Endometrial microvascular endothelial cells (primary cell): ENCODE data around the gene TET3. TPM values are rescaled to one million over a fixed set of nuclear protein-coding genes. Genes with fewer than 3 reads are reported as not detected.

Experiments used
- in situ Hi-C: cut with HindIII; loops from 2 replicates; pipeline ENCODE4 v1.10.0; 2017; ENCODE audit warnings: low sequenced_read_pairs, low pct_unique_long_range_greater_than_20kb; ENCODE audit errors: inconsistent ontology term
- total RNA-seq: library from RNA; depleted of rRNA; stranded (reverse); fragments of >200 nt; gene quantifications from one replicate; pipeline ENCODE4 v1.2.3, GENCODE V29; 2015; ENCODE audit errors: inconsistent ontology term

Gene TET3
- total RNA-seq, 1 donor from 2014 or later = 3.3 TPM

DNA sequence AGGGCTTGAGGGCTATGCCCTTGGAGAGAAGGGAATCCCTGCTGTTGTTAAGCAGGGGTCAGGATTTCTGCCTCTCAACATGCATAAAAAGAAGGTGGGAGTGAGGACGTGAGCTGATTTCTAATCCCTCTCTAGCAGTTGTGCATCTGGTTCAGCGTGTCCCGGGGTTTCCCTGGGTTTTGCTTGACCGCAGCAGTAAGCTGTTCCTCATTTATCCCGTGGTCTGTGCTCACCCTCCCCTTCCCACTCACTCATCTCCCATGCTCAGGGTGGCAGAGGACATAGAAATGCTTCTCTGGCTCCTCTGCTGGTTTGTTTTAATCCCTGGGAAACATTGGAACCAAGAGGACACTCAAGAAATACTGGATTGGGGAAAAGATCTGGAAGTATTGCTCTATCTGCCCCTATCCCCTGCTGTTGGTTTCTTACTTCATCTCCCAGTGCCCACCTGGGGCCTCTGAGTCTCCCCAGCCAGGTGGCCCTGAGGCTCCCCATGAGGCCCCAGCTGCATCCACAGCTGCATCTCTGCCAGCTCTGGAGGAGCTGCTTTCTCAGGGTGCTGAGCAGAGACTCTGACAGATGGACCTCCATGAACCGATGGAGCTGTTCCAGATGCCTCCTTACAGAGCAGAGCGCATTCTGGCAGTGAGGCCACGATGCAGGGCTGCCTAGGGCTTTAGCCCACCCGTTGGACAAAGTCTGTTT lies 36.1 kb downstream of the TET3 start:
- in situ Hi-C loops = no loop called here

- in situ Hi-C loops = no loop called here
Observed at GRCh38 chr2:74021407-74021755, 36.7 kb downstream of the TET3 start.

DNA sequence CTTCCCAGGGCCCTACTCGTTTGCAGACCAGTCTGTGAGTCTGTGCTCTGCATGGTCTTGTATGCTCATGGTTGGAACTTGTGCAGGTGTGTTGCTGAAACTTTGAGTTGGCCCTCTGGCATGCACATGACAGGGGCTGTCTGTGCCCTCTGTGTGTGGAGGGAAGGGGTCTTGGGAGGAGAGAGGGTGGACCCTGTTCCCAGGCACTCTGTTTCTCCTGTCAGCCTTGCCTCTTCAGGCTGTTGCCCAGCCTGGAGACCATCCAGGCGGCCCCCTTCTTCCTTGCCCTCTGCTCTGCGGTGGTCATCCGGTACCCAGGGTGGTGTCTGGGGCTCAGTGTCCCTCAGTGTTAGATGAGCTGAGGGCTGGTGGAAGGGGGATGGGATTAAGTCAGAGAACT lies 39.5 kb downstream of the TET3 start:
- in situ Hi-C loops = no loop called here

GRCh38 chr2:74025971-74026612 lies 41.4 kb downstream of the TET3 start:
- in situ Hi-C loops = no loop called here

- in situ Hi-C loops = no loop called here
Observed at GRCh38 chr2:74026687-74027241, 42.1 kb downstream of the TET3 start.

DNA sequence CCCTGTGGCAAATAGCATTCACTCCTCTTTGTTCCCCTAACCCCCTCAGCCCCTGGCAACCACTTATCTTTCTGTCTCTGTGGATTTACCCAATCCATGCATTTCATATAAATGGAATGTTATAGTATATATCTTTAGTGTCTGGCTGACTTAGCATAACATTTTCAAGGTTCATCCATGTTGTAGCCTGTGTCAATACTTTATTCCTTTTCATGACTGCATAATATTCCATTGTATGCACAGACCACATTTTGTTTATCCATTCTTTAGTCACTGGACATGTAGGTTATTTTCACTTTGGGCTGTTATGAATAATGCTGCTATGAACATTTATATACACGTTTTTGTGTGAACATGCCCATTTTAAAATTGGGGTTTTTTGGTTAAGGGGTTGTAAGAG lies 42.8 kb downstream of the TET3 start:
- in situ Hi-C loops = no loop called here

- in situ Hi-C loops = no loop called here
Observed at GRCh38 chr2:74028290-74028689, 43.6 kb downstream of the TET3 start.

DNA sequence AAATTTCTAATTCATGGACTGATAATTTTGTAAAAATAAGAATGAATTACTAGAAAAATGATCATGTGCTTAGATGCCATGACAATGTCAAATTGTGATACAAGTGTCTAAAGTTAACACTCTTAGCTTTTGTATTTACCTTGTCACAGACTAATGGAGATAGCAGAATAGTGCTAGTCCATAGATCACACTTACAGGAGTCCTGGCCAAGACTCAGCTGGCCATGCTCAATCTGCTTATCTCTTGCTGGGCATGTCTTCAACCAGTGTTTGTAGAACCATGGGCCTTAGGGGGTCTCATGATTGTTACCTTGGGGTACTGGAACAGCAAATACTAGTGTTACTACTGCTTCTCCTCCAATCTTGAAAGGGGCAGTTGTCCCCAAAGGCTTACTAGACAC lies 44.0 kb downstream of the TET3 start:
- in situ Hi-C loops = no loop called here

DNA sequence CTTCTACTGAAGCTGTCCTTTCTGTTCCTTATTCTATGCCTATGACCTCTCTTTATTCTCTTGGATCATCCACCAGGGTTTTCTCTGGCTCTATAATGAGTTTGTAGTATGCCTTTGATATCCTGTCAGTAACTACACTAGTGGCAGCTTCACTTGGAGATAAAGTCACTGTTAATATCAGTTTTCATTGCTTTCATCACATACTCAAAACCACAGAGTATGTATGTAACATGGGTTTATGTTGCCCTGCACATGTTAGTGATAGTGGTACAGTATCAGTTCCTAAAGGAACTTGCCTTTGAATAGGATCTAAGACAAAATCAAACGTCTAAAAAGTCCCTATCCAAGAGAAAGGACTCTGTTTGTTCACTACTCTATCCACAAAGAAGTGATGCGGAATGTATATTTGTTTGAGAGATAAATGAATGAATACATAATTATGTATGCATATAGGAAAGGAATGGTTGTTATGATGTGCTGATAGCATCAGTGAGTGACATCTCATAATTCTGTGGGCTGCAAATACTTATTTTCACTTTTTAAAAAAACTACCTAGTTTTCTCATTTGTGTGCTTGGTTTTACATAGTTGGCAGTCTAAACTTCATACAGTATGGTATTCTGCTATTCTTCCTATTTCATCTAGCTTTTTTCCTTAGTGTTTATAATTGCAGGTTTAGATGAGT lies 45.1 kb downstream of the TET3 start:
- in situ Hi-C loops = no loop called here

- in situ Hi-C loops = no loop called here
Observed at GRCh38 chr2:74031221-74031620, 46.5 kb downstream of the TET3 start.

- in situ Hi-C loops = no loop called here
Observed at GRCh38 chr2:74031959-74032287, 47.2 kb downstream of the TET3 start.

GRCh38 chr2:74033375-74033774 lies 48.7 kb downstream of the TET3 start:
- in situ Hi-C loops = no loop called here

Other genes starting within 250 kb of the TET3 start
- 79.0 TPM for gene TPRKB, start 247.6 kb upstream of the TET3 start, total RNA-seq
- 30.2 TPM for gene DUSP11, start 204.8 kb upstream of the TET3 start, total RNA-seq
- not detected for gene C2orf78, start 200.7 kb upstream of the TET3 start, total RNA-seq
- gene STAMBP, start 155.9 kb upstream of the TET3 start, total RNA-seq = 13.9 TPM
- gene ACTG2, start 91.9 kb upstream of the TET3 start, total RNA-seq = 2.7 TPM
- 48.4 TPM for gene DGUOK, start 58.0 kb upstream of the TET3 start, total RNA-seq
- 81.4 TPM for gene BOLA3, start 163.0 kb downstream of the TET3 start, total RNA-seq
- gene MOB1A, start 194.0 kb downstream of the TET3 start, total RNA-seq = 117 TPM
- 62.7 TPM for gene MTHFD2, start 213.7 kb downstream of the TET3 start, total RNA-seq